ENCODE measurements around the gene ZNF888. TPM values are rescaled to one million over a fixed set of nuclear protein-coding genes. Genes with fewer than 3 reads are reported as not detected.
"Not testable (repeated sequence)": the region's sequence is repeated elsewhere in the genome, so short reads cannot be mapped to it uniquely, and the experiment has no call there.

The ZNF888 gene
- total RNA-seq, 2 donors from 2014 or later = 0.74 to 1.3 TPM

- TF ChIP-seq CTCF (IDR thresholded peaks at IDR 0.05) = no peak
- H3K27me3 ChIP-seq = no peaks in the 10 kb centered on the region
- peak overlapping the region; percentile 67 to 81 for H3K4me3 ChIP-seq
- peak overlapping the region; percentile 70 to 73 for H3K27ac ChIP-seq
- no peaks in the 10 kb centered on the region for H3K36me3 ChIP-seq
- H3K9me3 ChIP-seq = peaks cover 5 to 7% of the 10 kb centered on the region in 2 donors
- DNase-seq (ENCODE audit: low spot score) = peak; percentile 95
- H3K4me1 ChIP-seq = peaks cover 0 to 8% of the 10 kb centered on the region in 2 donors
Observed at GRCh38 chr19:52942386-52943133, 19.3 kb upstream of the ZNF888 start.

- peak overlapping the region; percentile 70 to 73 for H3K27ac ChIP-seq
- peaks cover 0 to 8% of the 10 kb centered on the region in 2 donors for H3K4me1 ChIP-seq
- no peak for TF ChIP-seq CTCF (IDR thresholded peaks at IDR 0.05)
- peak overlapping the region; percentile 67 to 81 for H3K4me3 ChIP-seq
- peaks cover 1 to 3% of the 10 kb centered on the region in 2 donors for H3K9me3 ChIP-seq
- DNase-seq (ENCODE audit: low spot score) = no peak
- H3K36me3 ChIP-seq = no peaks in the 10 kb centered on the region
- no peaks in the 10 kb centered on the region for H3K27me3 ChIP-seq
Observed at GRCh38 chr19:52941941-52942385, 18.7 kb upstream of the ZNF888 start.

GRCh38 chr19:52941523-52941922, 18.3 kb upstream of the ZNF888 start:
- not testable (repeated sequence) for H3K4me1 ChIP-seq; DNase-seq (ENCODE audit: low spot score); H3K9me3 ChIP-seq; H3K36me3 ChIP-seq; H3K27me3 ChIP-seq; H3K27ac ChIP-seq
- peak overlapping the region; percentile 67 to 81 for H3K4me3 ChIP-seq

GRCh38 chr19:52940905-52941304, 17.7 kb upstream of the ZNF888 start:
- H3K9me3 ChIP-seq; DNase-seq (ENCODE audit: low spot score); H3K36me3 ChIP-seq; H3K27ac ChIP-seq; H3K4me3 ChIP-seq; H3K4me1 ChIP-seq; H3K27me3 ChIP-seq: not testable (repeated sequence)

- Histone ChIP-seq H3K27me3 (no peaks in the 10 kb centered on the region), H3K4me3 (no peak overlapping the region), H3K9me3 (no peaks in the 10 kb centered on the region), H3K27ac (no peak overlapping the region), H3K4me1 (peaks cover 0 to 8% of the 10 kb centered on the region in 2 donors), H3K36me3 (no peaks in the 10 kb centered on the region)
- no peak for TF ChIP-seq CTCF (IDR thresholded peaks at IDR 0.05)
- no peak for DNase-seq (ENCODE audit: low spot score)
Observed at GRCh38 chr19:52938761-52939160, 15.5 kb upstream of the ZNF888 start.

GRCh38 chr19:52936954-52937325, 13.7 kb upstream of the ZNF888 start:
- no peak for DNase-seq (ENCODE audit: low spot score)
- Histone ChIP-seq H3K4me1 (no peaks in the 10 kb centered on the region), H3K27ac (no peak overlapping the region), H3K4me3 (no peak overlapping the region), H3K27me3 (no peaks in the 10 kb centered on the region), H3K9me3 (no peaks in the 10 kb centered on the region), H3K36me3 (no peaks in the 10 kb centered on the region)
- no peak for TF ChIP-seq CTCF (IDR thresholded peaks at IDR 0.05)

Measured in right atrium auricular region (tissue), 2 donors.